Heart right ventricle (tissue), 16 donors: Measurements from ENCODE around the gene CXCL10. TPM values are rescaled to one million over a fixed set of nuclear protein-coding genes. Genes with fewer than 3 reads are reported as not detected.

Experiments
- ATAC-seq, 8 donors: fragments of 200-7000 bp; cut with Tn5 transposase; one replicate each; pipeline ENCODE4 v1.9.1; 2020; ENCODE audit warnings: mild to moderate bottlenecking in 8 of 8, moderate library complexity in 8 of 8, moderate number of reproducible peaks in 1 of 8
- DNase-seq, 2 donors: peaks; one replicate each; pipeline ENCODE4 v3.0.0-alpha.2; 2020
- H3K27ac ChIP-seq, 10 donors: fragments of 200-600 bp; sonication (generic) in 2 of 10; one replicate each; pipeline versions ENCODE4 v1.5.0 to v1.8.0; 2020 to 2022; ENCODE audit warnings: mild to moderate bottlenecking in 3 of 10
- H3K27me3 ChIP-seq, 7 donors: fragments of 200-600 bp; one replicate each; pipeline ENCODE4 v1.8.0; 2021 to 2022; ENCODE audit warnings: mild to moderate bottlenecking in 2 of 7
- H3K36me3 ChIP-seq, 9 donors: fragments of 200-600 bp; sonication (generic) in 1 of 9; one replicate each; pipeline versions ENCODE4 v1.5.0 to v1.8.0; 2020 to 2022; ENCODE audit warnings: mild to moderate bottlenecking in 2 of 9
- H3K4me1 ChIP-seq, 9 donors: fragments of 200-600 bp; sonication (generic) in 1 of 9; one replicate each; pipeline versions ENCODE4 v1.5.0 to v1.8.0; 2020 to 2022; ENCODE audit warnings: mild to moderate bottlenecking in 4 of 9
- H3K4me3 ChIP-seq, 10 donors: fragments of 200-600 bp; sonication (generic) in 2 of 10; one replicate each; pipeline versions ENCODE4 v1.5.0 to v1.8.0; 2020 to 2022; ENCODE audit warnings: mild to moderate bottlenecking in 7 of 10, moderate library complexity in 2 of 10
- H3K9me3 ChIP-seq, 11 donors: fragments of 200-600 bp in 10 of 11; sonication (generic) in 2 of 11; one replicate each; pipeline versions ENCODE4 v1.5.0 to v1.8.0; 2013 to 2022; ENCODE audit warnings: mild to moderate bottlenecking in 2 of 11, control low read depth in 1 of 11, moderate library complexity in 1 of 11
- CTCF ChIP-seq, 9 donors: fragments of 200-600 bp; sonication (generic) in 2 of 9; IDR thresholded peaks; one replicate each; pipeline versions ENCODE4 v1.5.0 to v1.8.0; 2021 to 2022; ENCODE audit warnings: antibody characterized with exemption in 9 of 9, mild to moderate bottlenecking in 5 of 9, moderate library complexity in 1 of 9
- WGBS, 2 donors: extraction: QIAGEN DNeasy Blood & Tissue Kit; methylation state at CpG; one replicate each; pipeline ENCODE4 v1.1.7; 2013; ENCODE audit warnings: inconsistent platforms in 1 of 2; 5-methylcytosine and 5-hydroxymethylcytosine counted together
- intact Hi-C, 10 donors: fragments of 100-400 bp; cut with DNase I; formaldehyde crosslinking; loops; one replicate each; pipeline versions ENCODE4 v1.11.1 to v1.14.2; 2022
- polyA plus RNA-seq, 2 donors: library from polyadenylated mRNA; stranded (reverse); fragments of 200-250 nt; gene quantifications; one replicate each; pipeline ENCODE4 v1.2.3, GENCODE V29; 2013
- total RNA-seq, 10 donors: library from RNA; stranded (reverse); fragmentation: NEBNext Ultra II Directional in 3 of 10; extraction: Animal tissue kit (Norgen Biotek cat#: 25700) in 3 of 10; gene quantifications; one replicate each; pipeline versions ENCODE4 v1.2.1 to v1.2.4, GENCODE V29; 2021 to 2023
- donor health status: Arrhythmogenic right ventricular cardiomyopathy.
- donor health status: ischemic (EF 13 %, LVEDD 7.1; RV severe dilation, severe dysfunction).
- donor health status: healthy with polysubstance abuse.
- donor health status: DM: no; HTN: yes; CAD: no.
- donor health status: DM: no; HTN: no; CAD: no.
- donor health status: ischemic (EF 25% LVEDD 6.9; RV normal size, moderate dysfunction).
- donor health status: ischemic (EF 25% LVEDD 5.7; RV mildly dilated, moderate dysfunction).
- donor health status: healthy.
- donor health status: DM: yes; HTN: yes; CAD: no.
- donor health status: Ischemic cardiomyopathy.
- donor health status: ischemic (EF 35%, LVEDD 5.7; RV mildly dilated, moderate dysfunction).
- donor health status: nonischemic (EF 11% LVEDD 7.7; RV severe dilation, severe dysfunction).
- donor health status: DM: yes; HTN: yes; CAD: no.
- donor health status: PGD.
- donor health status: ischemic (EF 29% LVEDD 5.4; RV normal size, mild dysfunction).
- donor health status: nonischemic (EF 23%, LVEDD 6.1; RV moderate dilation, normal function).

CXCL10 gene
- total and polyA plus RNA-seq, 12 donors, result 0.14 to 191 (median 0.86) TPM; not detected in 2

DNA sequence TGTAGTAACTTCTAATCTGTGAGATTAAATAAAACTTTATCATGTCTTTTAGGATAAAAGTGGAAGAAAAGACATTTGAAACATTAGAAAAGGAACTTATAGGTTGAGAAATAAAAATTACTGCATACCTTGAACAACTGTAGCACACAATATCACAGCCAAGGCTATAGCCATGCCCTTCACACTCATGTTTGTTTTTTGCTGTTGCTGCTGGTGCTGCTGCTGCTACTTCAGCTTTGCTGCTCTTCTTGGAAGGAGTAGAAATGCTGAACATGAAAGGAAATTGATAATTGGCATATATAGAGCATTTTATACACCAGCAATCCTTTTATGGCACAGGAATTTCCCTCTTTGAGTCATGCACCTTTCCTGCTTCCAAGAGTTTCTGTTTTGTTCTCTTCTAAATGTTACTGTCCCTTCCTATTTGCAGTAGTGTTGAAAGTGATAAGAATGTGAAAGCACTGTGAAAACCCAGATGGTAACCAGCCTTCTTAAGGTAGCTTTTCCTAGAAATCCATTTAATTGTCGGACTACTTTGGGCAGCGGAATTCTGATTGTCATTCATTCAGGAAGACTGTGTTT, 12.6 kb upstream of the CXCL10 start, which contains the start of gene CXCL11:
CXCL11 (minus strand) TSS at position 272 of the 582 bp plus-strand sequence; CDS start at position 189, 83 bp downstream.
- H3K4me1 ChIP-seq, result peaks cover 0 to 11% (median 0%) of the 10 kb centered on the region in 9 donors
- H3K36me3 ChIP-seq, result no peaks in the 10 kb centered on the region
- ATAC-seq, result no peak
- no peaks in the 10 kb centered on the region for H3K27me3 ChIP-seq
- TF ChIP-seq CTCF (IDR thresholded peaks at IDR 0.05), result no peak
- H3K27ac ChIP-seq, result peak within 1 kb of the TSS in 1 of 10 donors; percentile 6
- intact Hi-C loops, result no loop called here
- H3K4me3 ChIP-seq, result peak within 1 kb of the TSS in 1 of 10 donors; percentile 1
- H3K9me3 ChIP-seq, result no peaks in the 10 kb centered on the region
- no peak for DNase-seq
- WGBS, 2 donors, result 67 to 72% methylated on average over 2 of the region's 2 CpGs

- WGBS, 2 donors, result 72 to 73% methylated on average over 3 of the region's 3 CpGs
- no peak for DNase-seq
- H3K4me3 ChIP-seq, result peak overlapping the region in 1 of 10 donors; percentile 1
- no peaks in the 10 kb centered on the region for H3K36me3 ChIP-seq
- intact Hi-C loops, result no loop called here
- H3K27ac ChIP-seq, result no peak overlapping the region
- peaks cover 0 to 11% (median 0%) of the 10 kb centered on the region in 9 donors for H3K4me1 ChIP-seq
- no peaks in the 10 kb centered on the region for H3K27me3 ChIP-seq
- no peak for ATAC-seq
- TF ChIP-seq CTCF (IDR thresholded peaks at IDR 0.05), result no peak
- no peaks in the 10 kb centered on the region for H3K9me3 ChIP-seq
These were observed 11.8 kb upstream of the CXCL10 start for GRCh38 chr4:76035141-76035540.

DNA sequence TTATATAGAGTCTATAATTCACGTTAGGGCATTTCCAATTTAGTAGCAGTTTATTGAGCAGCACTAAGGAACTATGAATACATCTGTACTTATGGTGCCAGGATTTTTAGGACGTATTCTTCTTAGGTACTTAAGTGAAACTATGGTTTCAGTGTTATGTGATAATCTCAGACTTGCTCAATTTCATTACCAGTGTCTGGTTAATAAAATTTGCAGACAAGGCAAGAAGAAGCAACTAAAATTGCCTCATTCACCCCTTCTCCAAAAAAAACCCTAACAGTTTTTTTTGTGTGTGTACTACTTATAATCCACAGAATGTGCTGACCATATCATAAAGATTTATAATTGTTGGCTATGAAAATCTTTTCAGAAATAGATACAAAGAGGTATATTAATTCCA, 6.0 kb upstream of the CXCL10 start:
- Histone ChIP-seq H3K4me3 (no peak overlapping the region), H3K27me3 (no peaks in the 10 kb centered on the region), H3K9me3 (no peaks in the 10 kb centered on the region), H3K27ac (no peak overlapping the region), H3K36me3 (no peaks in the 10 kb centered on the region), H3K4me1 (peaks cover 0 to 21% (median 0%) of the 10 kb centered on the region in 9 donors)
- 79 to 84% methylated on average over 2 of the region's 2 CpGs for WGBS, 2 donors
- no peak for DNase-seq
- TF ChIP-seq CTCF (IDR thresholded peaks at IDR 0.05), result no peak
- intact Hi-C loops, result loop anchor here in 1 of 10 donors (5.0 kb wide), 1 partner anchor 437 kb away; no protein-coding TSS in a partner anchor
- no peak for ATAC-seq

DNA sequence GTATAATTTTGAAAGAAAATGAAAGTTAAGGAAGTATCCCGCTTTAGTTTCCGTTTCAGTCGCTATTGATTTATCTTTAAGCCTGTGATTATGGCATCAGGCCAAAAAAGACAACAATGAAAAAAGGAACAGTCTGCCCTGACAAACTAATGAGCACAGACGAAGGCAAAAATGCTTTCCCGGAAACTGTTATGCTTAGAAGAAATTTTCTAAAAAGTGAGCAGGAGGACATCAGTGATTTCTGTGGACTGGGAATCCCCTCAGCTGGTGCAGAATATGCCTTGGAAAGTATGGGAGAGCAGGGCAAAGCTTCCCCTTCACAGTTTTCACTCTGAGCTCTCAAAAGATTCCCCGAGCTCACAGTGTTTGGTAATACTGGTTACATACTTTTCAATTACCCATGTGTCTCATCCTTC, 5.1 kb upstream of the CXCL10 start:
- no peak for TF ChIP-seq CTCF (IDR thresholded peaks at IDR 0.05)
- intact Hi-C loops, result loop anchor here in 1 of 10 donors (5.0 kb wide), 1 partner anchor 436 kb away; no protein-coding TSS in a partner anchor
- H3K27ac ChIP-seq, result peak overlapping the region in 4 of 10 donors; percentile 14 to 62 (median 22)
- DNase-seq (no peak), ATAC-seq (peak in 3 of 8 donors; percentile 19 to 48 (median 47))
- no peaks in the 10 kb centered on the region for H3K27me3 ChIP-seq
- WGBS, 2 donors, result 19 to 43% methylated on average over 6 of the region's 6 CpGs
- no peaks in the 10 kb centered on the region for H3K9me3 ChIP-seq
- peaks cover 0 to 30% (median 0%) of the 10 kb centered on the region in 9 donors for H3K4me1 ChIP-seq
- H3K36me3 ChIP-seq, result no peaks in the 10 kb centered on the region
- peak overlapping the region in 8 of 10 donors; percentile 4 to 44 (median 29) for H3K4me3 ChIP-seq
